ENCODE measurements around the gene TMEM97. TPM values are rescaled to one million over a fixed set of nuclear protein-coding genes. Genes with fewer than 3 reads are reported as not detected.

Gene TMEM97
- total and polyA plus RNA-seq, 9 of the 15 experiments (the other 6 are each of a cell fraction or from before 2014, with no cell fraction given), result 34.6 to 121 (median 76.0) TPM

GRCh38 chr17:28317966-28318758, 838 bp upstream of the TMEM97 start:
- BruUV-seq (replicated peaks), result TSS peak; percentile 94
- TF ChIP-seq PREB (CRISPR knock-in tag; IDR thresholded peaks at IDR 0.05) (peak; percentile 91; the same call in 1 of the 2 replicates), ZBTB11 (CRISPR knock-in tag; IDR thresholded peaks at IDR 0.05) (peak in 1 of 3 experiments; percentile 35; a peak in 1 of 6 replicates), SIN3A (IDR thresholded peaks at IDR 0.05; ENCODE audit: borderline replicate concordance in 2 of 2, control insufficient read depth in 1 of 2, low read depth in 2 of 2, low read length in 2 of 2) (no peak), TFE3 (CRISPR knock-in tag; IDR thresholded peaks at IDR 0.05) (no peak), ARID2 (IDR thresholded peaks at IDR 0.05) (peak; percentile 33; the same call in 1 of the 2 replicates), NBN (IDR thresholded peaks at IDR 0.05; ENCODE audit: low read depth) (0 out of 2 replicates have a peak, but pooled peaks have one; percentile 18), TAF1 (IDR thresholded peaks at IDR 0.05; ENCODE audit: control insufficient read depth, extremely low read depth, insufficient read depth, low read length, severe bottlenecking) (peak; percentile 45), HOXB6 (CRISPR knock-in tag; IDR thresholded peaks at IDR 0.05; ENCODE audit: borderline replicate concordance) (no peak), ZNF12 (CRISPR knock-in tag; IDR thresholded peaks at IDR 0.05) (0 out of 2 replicates have a peak, but pooled peaks have one; percentile 31), GATAD2A (IDR thresholded peaks at IDR 0.05) (0 out of 2 replicates have a peak, but pooled peaks have one; percentile 1), ZBTB7A (IDR thresholded peaks at IDR 0.05; ENCODE audit: borderline replicate concordance, control insufficient read depth, low read depth, low read length) (peak; percentile 60; the same call in 1 of the 2 replicates), NR4A1 (CRISPR knock-in tag; IDR thresholded peaks at IDR 0.05) (no peak), NR4A1 (tag; IDR thresholded peaks at IDR 0.05) (0 out of 2 replicates have a peak, but pooled peaks have one; percentile 43)

More at GRCh38 chr17:28317966-28318758, 838 bp upstream of the TMEM97 start:
- Histone ChIP-seq H3K27me3 (ENCODE audit: control insufficient read depth in 2 of 2, insufficient read depth in 2 of 2, low read length in 2 of 2) (no peaks in the 10 kb centered on the region), H3K9me3 (replicated peaks; ENCODE audit: control insufficient read depth, insufficient read depth, low read depth, low read length) (no peaks in the 10 kb centered on the region), H3K4me3 (peak overlapping the region; percentile 56), H3K9me1 (ENCODE audit: control insufficient read depth, insufficient read depth, low read length) (no peaks in the 10 kb centered on the region), H3K36me3 (ENCODE audit: control insufficient read depth, insufficient read depth, low read length) (peaks cover 28% of the 10 kb centered on the region), H4K20me1 (replicated peaks; ENCODE audit: control insufficient read depth, insufficient read depth, low read length) (0 out of 2 replicates have a peak, but pooled peaks cover 12% of the 10 kb centered on the region), H3K4me2 (ENCODE audit: insufficient read depth, low read length) (peak overlapping the region; percentile 93), H3K27ac (ENCODE audit: extremely low read depth, low read depth, low read length) (peak overlapping the region; percentile 81), H3K9ac (ENCODE audit: insufficient read depth in 1 of 2, low read depth in 2 of 2, low read length in 2 of 2) (peak overlapping the region; percentile 78 to 99), H3K79me2 (ENCODE audit: control insufficient read depth, insufficient read depth, low read length) (peaks cover 64% of the 10 kb centered on the region), H2AFZ (ENCODE audit: low read depth, low read length) (peak overlapping the region; percentile 82), H3K4me1 (replicated peaks in 1 of 2; ENCODE audit: control insufficient read depth in 2 of 2, insufficient read depth in 2 of 2, low read length in 2 of 2) (peaks cover 31 to 43% of the 10 kb centered on the region in 2 experiments)
- no peak for FAIRE-seq
- 2% methylated on average over 40 of the region's 40 CpGs for WGBS (ENCODE audit: insufficient coverage, low coverage, missing lambda C conversion rate)
- in situ Hi-C loops (cut with MboI) (no loop called here), intact Hi-C loops (cut with micrococcal nuclease) (loop anchor here (2.0 kb wide), 1 partner anchor 17 kb away; the partner anchor contains the start of genes IFT20 and TNFAIP1)
- POLR2A ChIA-PET, result interaction anchor here (0.6 to 4.9 kb wide), 8 partner anchors 10 to 915 kb away, joined by 3 to 62 read pairs (median 6); partner anchors contain the start of genes IFT20 and TNFAIP1
- CTCF ChIA-PET (ENCODE audit: low intra/inter-chr PET ratio), result no interaction called here
- ATAC-seq, result peak; percentile 38
- peak; percentile 47 to 61 (median 60) for DNase-seq (ENCODE audit: extremely low read depth in 1 of 4, low spot score in 3 of 4)

Measured in K562 (cell line).